Motor neuron (in vitro differentiated cells): ENCODE data around the gene CBL. TPM values are rescaled to one million over a fixed set of nuclear protein-coding genes. Genes with fewer than 3 reads are reported as not detected.

Experiments used
- ATAC-seq, 8 experiments: fragments of 200-7000 bp; cut with Tn5 transposase; replicated peaks in 6 of 8; 2 replicates each; pipeline ENCODE4 v1.8.0; 2021; ENCODE audit warnings: mild to moderate bottlenecking in 8 of 8, moderate library complexity in 8 of 8
- H3K27ac ChIP-seq, 2 donors: fragments of 250-450 bp; sonication (Bioruptor Pico); 2 replicates each; pipeline ENCODE4 v1.9.0; 2021; ENCODE audit warnings: antibody characterized with exemption in 2 of 2, mild to moderate bottlenecking in 2 of 2, moderate library complexity in 1 of 2
- H3K4me1 ChIP-seq, 2 donors: fragments of 250-450 bp; sonication (Bioruptor Pico); replicated peaks in 1 of 2; 2 replicates each; pipeline ENCODE4 v1.6.1; 2021; ENCODE audit warnings: antibody characterized with exemption in 2 of 2, mild to moderate bottlenecking in 2 of 2, moderate library complexity in 1 of 2
- H3K4me3 ChIP-seq, 5 donors: fragments of 250-450 bp; sonication (Bioruptor Pico); 2 replicates each; pipeline ENCODE4 v1.9.0; 2021; ENCODE audit warnings: antibody characterized with exemption in 5 of 5, mild to moderate bottlenecking in 5 of 5, moderate library complexity in 4 of 5
- WGBS, 10 experiments: fragments of 450-650 bp; shearing (Covaris generic); methylation state at CpG; one replicate each; pipeline ENCODE4 v1.0.0; 2022; 5-methylcytosine and 5-hydroxymethylcytosine counted together
- in situ Hi-C, 9 experiments: fragments of 400-800 bp; cut with MboI; loops; one replicate each; pipeline ENCODE4 v1.15.0; 2021; ENCODE audit warnings: low sequenced_read_pairs in 9 of 9, low pct_unique_long_range_greater_than_20kb in 2 of 9; ENCODE audit not compliant: unreplicated experiment in 9 of 9
- total RNA-seq, 8 experiments: library from RNA; unstranded; fragments of 300-600 nt; gene quantifications; 2 replicates each; pipeline versions ENCODE4 v1.2.3 to v1.2.4, GENCODE V29; 2022

Gene CBL
- total RNA-seq, 8 experiments from 2014 or later: 5.1 to 19.3 (median 13.9) TPM

GRCh38 chr11:119267645-119268044 lies 61.5 kb downstream of the CBL start:
- ATAC-seq: no peak
- WGBS, 10 experiments: 68 to 100% (median 95%) methylated on average over 1 to 5 of the region's 5 CpGs; no CpG with 5 or more reads in 2 of the 10 experiments
- Histone ChIP-seq H3K4me1 (no peaks in the 10 kb centered on the region), H3K27ac (no peak overlapping the region), H3K4me3 (no peak overlapping the region)
- in situ Hi-C loops: no loop called here

- WGBS, 10 experiments: 56 to 100% (median 93%) methylated on average over 2 to 6 of the region's 6 CpGs; no CpG with 5 or more reads in 1 of the 10 experiments
- ATAC-seq: no peak
- Histone ChIP-seq H3K4me1 (no peaks in the 10 kb centered on the region), H3K27ac (no peak overlapping the region), H3K4me3 (no peak overlapping the region)
- in situ Hi-C loops: no loop called here
Observed at GRCh38 chr11:119273721-119274120, 67.6 kb downstream of the CBL start.

GRCh38 chr11:119277660-119278059 lies 71.5 kb downstream of the CBL start:
- 67 to 100% (median 100%) methylated on average over 1 of the region's 1 CpG; no CpG with 5 or more reads in 2 of the 10 experiments for WGBS, 10 experiments
- Histone ChIP-seq H3K4me1 (no peaks in the 10 kb centered on the region), H3K27ac (no peak overlapping the region), H3K4me3 (no peak overlapping the region)
- in situ Hi-C loops: no loop called here
- ATAC-seq: no peak

- H3K27ac ChIP-seq: no peak overlapping the region
- 79 to 100% (median 93%) methylated on average over 1 to 4 of the region's 7 CpGs for WGBS, 10 experiments
- in situ Hi-C loops: no loop called here
- H3K4me3 ChIP-seq: no peak overlapping the region
- no peak for ATAC-seq
- H3K4me1 ChIP-seq: no peaks in the 10 kb centered on the region
Observed at GRCh38 chr11:119282495-119282894, 76.4 kb downstream of the CBL start.

GRCh38 chr11:119284344-119285157 lies 78.4 kb downstream of the CBL start:
- no peak overlapping the region for H3K4me3 ChIP-seq
- 33 to 100% (median 77%) methylated on average over 1 to 9 of the region's 9 CpGs; no CpG with 5 or more reads in 3 of the 10 experiments for WGBS, 10 experiments
- in situ Hi-C loops: no loop called here
- ATAC-seq: peak in 4 of 8 experiments; percentile 44 to 77 (median 74)
- no peaks in the 10 kb centered on the region for H3K4me1 ChIP-seq
- no peak overlapping the region for H3K27ac ChIP-seq

- no peaks in the 10 kb centered on the region for H3K4me1 ChIP-seq
- H3K27ac ChIP-seq: no peak overlapping the region
- in situ Hi-C loops: no loop called here
- 83 to 100% (median 92%) methylated on average over 1 to 7 of the region's 9 CpGs; no CpG with 5 or more reads in 2 of the 10 experiments for WGBS, 10 experiments
- H3K4me3 ChIP-seq: no peak overlapping the region
- ATAC-seq: no peak
Observed at GRCh38 chr11:119285431-119285830, 79.3 kb downstream of the CBL start.

GRCh38 chr11:119288219-119288618 lies 82.1 kb downstream of the CBL start:
- in situ Hi-C loops: no loop called here
- no peak for ATAC-seq
- 92 to 100% (median 100%) methylated on average over 1 to 3 of the region's 3 CpGs; no CpG with 5 or more reads in 1 of the 10 experiments for WGBS, 10 experiments
- Histone ChIP-seq H3K27ac (no peak overlapping the region), H3K4me3 (no peak overlapping the region), H3K4me1 (no peaks in the 10 kb centered on the region)

GRCh38 chr11:119290894-119291497 lies 84.9 kb downstream of the CBL start:
- in situ Hi-C loops: no loop called here
- Histone ChIP-seq H3K27ac (no peak overlapping the region), H3K4me1 (no peaks in the 10 kb centered on the region), H3K4me3 (no peak overlapping the region)
- no peak for ATAC-seq
- WGBS, 10 experiments: 86 to 100% (median 96%) methylated on average over 2 to 6 of the region's 10 CpGs; no CpG with 5 or more reads in 3 of the 10 experiments

GRCh38 chr11:119293461-119293860 lies 87.3 kb downstream of the CBL start:
- no peak overlapping the region for H3K27ac ChIP-seq
- in situ Hi-C loops: no loop called here
- ATAC-seq: no peak
- H3K4me3 ChIP-seq: no peak overlapping the region
- H3K4me1 ChIP-seq: no peaks in the 10 kb centered on the region
- 95 to 100% (median 100%) methylated on average over 1 to 3 of the region's 3 CpGs; no CpG with 5 or more reads in 1 of the 10 experiments for WGBS, 10 experiments

- 0 to 86% (median 75%) methylated on average over 2 to 3 of the region's 3 CpGs; no CpG with 5 or more reads in 3 of the 10 experiments for WGBS, 10 experiments
- no peak overlapping the region for H3K27ac ChIP-seq
- ATAC-seq: no peak
- no peaks in the 10 kb centered on the region for H3K4me1 ChIP-seq
- in situ Hi-C loops: no loop called here
- H3K4me3 ChIP-seq: no peak overlapping the region
Observed at GRCh38 chr11:119295178-119295577, 89.0 kb downstream of the CBL start.

GRCh38 chr11:119297938-119298337 lies 91.8 kb downstream of the CBL start:
- no peak overlapping the region for H3K27ac ChIP-seq
- H3K4me1 ChIP-seq: no peaks in the 10 kb centered on the region
- WGBS, 10 experiments: 70 to 100% (median 90%) methylated on average over 1 to 3 of the region's 3 CpGs; no CpG with 5 or more reads in 1 of the 10 experiments
- H3K4me3 ChIP-seq: no peak overlapping the region
- no peak for ATAC-seq
- in situ Hi-C loops: no loop called here

GRCh38 chr11:119298726-119299125 lies 92.6 kb downstream of the CBL start:
- no peaks in the 10 kb centered on the region for H3K4me1 ChIP-seq
- in situ Hi-C loops: no loop called here
- no peak overlapping the region for H3K27ac ChIP-seq
- no peak overlapping the region for H3K4me3 ChIP-seq
- ATAC-seq: no peak
- 80 to 100% (median 100%) methylated on average over 1 to 2 of the region's 2 CpGs; no CpG with 5 or more reads in 3 of the 10 experiments for WGBS, 10 experiments

GRCh38 chr11:119299416-119299815 lies 93.3 kb downstream of the CBL start:
- no peak for ATAC-seq
- H3K27ac ChIP-seq: no peak overlapping the region
- 80 to 100% (median 100%) methylated on average over 1 to 8 of the region's 9 CpGs; no CpG with 5 or more reads in 1 of the 10 experiments for WGBS, 10 experiments
- H3K4me1 ChIP-seq: no peaks in the 10 kb centered on the region
- H3K4me3 ChIP-seq: no peak overlapping the region
- in situ Hi-C loops: no loop called here
